Measurements from ENCODE around the gene FLOT1.
"Not testable (repeated sequence)": the region's sequence is repeated elsewhere in the genome, so short reads cannot be mapped to it uniquely, and the experiment has no call there.

FLOT1 gene

DNA sequence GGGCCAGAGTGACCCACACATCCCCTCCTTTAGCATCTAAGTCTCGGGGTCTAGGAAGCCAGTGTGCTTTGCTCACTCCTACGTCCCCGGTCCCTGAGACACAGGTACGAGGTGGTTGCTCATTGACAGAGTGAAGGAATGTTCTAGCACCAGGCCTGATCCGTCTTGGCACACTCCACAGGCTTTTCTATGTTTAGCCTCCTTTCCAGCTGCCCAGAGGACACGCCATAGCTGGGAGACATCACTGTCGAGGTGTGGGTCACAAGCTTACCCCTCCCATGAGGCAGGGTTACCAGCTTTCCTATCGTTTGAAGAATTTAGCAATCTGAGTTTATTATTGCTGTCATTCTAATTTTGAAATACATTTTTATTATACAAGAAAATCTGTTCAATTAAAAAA is 32.2 kb upstream of the FLOT1 start:
- Mint-ChIP-seq H3K27me3 (peaks cover 8% of the 10 kb centered on the region), H3K4me1 (peaks cover under 1% of the 10 kb centered on the region), H3K9me3 (no peaks in the 10 kb centered on the region), H3K27ac (no peak overlapping the region), H3K36me3 (no peaks in the 10 kb centered on the region), H3K4me3 (no peak overlapping the region)
- no peak for ATAC-seq (ENCODE audit: low read depth)
- DNase-seq (ENCODE audit: low spot score in 2 of 2) = no peak

DNA sequence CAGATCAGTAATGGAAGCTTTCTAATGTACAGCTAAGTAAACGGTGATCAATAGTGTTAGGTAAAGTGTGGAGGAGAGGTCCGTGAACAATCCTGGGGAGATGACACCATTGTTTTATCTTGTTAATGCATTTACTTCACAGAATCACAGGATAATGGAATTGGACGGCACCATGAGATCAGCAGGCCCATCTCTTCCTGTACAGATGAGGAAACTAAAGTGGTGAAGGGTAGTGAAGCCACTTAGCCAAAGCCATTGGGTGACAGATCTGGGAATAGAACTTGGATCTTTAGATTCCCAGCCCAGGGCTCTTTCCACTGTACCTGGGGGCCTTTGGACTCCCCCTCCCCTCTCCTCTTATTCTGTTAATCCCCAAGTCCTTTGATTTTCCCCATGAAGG is 28.1 kb upstream of the FLOT1 start:
- DNase-seq (ENCODE audit: low spot score in 2 of 2) = no peak
- H3K4me3 Mint-ChIP-seq = no peak overlapping the region
- H3K9me3 Mint-ChIP-seq = no peaks in the 10 kb centered on the region
- no peaks in the 10 kb centered on the region for H3K36me3 Mint-ChIP-seq
- no peak for ATAC-seq (ENCODE audit: low read depth)
- no peaks in the 10 kb centered on the region for H3K27me3 Mint-ChIP-seq
- peaks cover 4% of the 10 kb centered on the region for H3K4me1 Mint-ChIP-seq
- no peak overlapping the region for H3K27ac Mint-ChIP-seq

DNA sequence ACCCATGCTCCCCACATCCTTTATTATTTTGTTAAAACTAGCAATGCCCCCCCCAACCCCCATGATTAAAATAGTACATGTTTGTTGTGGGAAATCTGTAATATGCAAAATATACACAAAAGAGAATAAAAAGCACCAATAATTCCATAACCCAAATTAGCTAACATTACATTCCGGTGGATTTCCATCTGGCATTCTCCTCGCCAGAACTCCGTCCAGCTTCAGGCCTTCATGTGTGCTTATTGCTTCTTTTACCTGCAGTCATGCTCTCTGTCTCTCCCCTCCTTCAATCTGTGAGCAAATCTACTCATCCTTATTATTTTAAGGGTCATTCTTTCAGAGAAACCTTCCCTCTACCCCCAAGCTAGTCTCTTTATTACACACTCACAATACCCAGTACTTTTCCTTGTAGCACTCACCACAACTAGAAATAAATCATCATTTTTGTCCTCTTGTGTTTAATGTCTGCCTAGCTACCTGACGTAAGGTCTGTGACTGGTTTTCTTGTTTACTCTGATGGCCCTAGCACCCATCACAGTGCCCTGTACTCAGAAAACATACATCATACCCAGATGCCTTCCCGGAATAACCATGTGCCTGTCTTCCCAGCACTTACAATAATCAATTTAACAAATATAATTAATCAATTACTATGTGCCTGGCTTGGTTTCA is 27.5 kb upstream of the FLOT1 start:
- no peak for ATAC-seq (ENCODE audit: low read depth)
- Mint-ChIP-seq H3K36me3 (no peaks in the 10 kb centered on the region), H3K4me3 (no peak overlapping the region), H3K27ac (no peak overlapping the region), H3K4me1 (peaks cover 4% of the 10 kb centered on the region), H3K27me3 (peaks cover 1% of the 10 kb centered on the region), H3K9me3 (no peaks in the 10 kb centered on the region)
- DNase-seq (ENCODE audit: low spot score in 2 of 2) = no peak

DNA sequence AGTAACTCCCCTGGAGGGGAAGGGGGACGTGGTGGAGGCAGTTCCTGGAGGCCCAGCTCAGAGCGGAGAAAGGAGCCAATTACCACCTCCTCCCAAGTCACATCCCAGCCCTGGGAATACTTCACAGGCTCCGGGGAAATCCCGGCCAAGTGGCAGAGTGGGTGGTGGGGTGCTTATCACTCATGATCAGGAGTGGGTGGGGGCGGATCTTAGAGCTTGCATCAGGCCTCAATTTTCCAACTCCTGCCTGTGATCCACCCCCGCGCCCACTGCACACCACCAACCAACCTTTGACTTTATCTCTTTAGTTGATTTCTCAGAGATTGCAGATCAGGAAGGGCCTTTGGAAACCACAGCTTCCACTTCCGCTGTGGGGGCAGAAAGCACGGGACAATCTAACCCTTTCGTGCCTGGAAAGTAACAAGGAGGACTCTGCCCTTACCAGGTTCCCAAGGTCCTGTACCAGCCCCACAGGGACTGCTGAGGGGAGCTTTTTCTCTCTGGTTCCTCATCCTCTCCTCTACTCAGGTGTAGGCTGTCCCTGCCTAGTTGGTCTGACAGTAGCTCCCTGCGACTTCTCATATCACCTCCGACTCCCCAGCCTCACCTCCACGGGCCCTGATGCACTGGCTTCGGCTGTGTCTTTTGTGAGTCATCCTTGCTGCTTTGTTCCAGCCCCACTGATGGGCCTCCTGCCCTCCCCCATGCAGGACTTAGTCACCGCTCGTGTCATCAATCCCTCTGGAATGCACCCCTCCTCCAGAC is 26.8 kb upstream of the FLOT1 start:
- Mint-ChIP-seq H3K27ac (no peak overlapping the region), H3K36me3 (no peaks in the 10 kb centered on the region), H3K4me3 (no peak overlapping the region), H3K9me3 (no peaks in the 10 kb centered on the region), H3K27me3 (peaks cover 3% of the 10 kb centered on the region), H3K4me1 (peaks cover 4% of the 10 kb centered on the region)
- DNase-seq (ENCODE audit: low spot score in 2 of 2) (no peak), ATAC-seq (ENCODE audit: low read depth) (no peak)

DNA sequence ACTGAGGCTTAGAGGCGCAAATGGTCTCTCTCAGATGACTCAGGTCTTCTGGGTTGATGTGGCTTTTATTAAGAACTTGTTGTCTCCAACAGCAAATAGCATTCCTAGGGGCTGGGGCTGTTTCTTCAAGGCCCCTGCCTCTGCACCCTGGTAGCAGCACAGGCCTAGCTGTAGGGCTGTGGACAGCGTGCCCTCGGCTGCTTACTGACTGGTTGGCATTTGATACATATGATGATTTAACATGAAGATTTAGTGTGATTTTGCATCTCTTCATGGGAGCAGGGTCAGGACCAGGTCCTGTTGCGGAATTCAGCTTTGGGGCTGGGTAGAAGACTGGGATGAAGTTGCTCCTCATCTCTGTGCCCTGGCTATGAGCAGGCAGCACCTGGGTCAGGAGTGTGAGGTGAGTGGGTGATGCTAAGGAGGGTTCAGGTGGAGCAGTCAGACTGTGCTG is 26.2 kb upstream of the FLOT1 start:
- Mint-ChIP-seq H3K27ac (no peak overlapping the region), H3K27me3 (peaks cover 8% of the 10 kb centered on the region), H3K4me3 (no peak overlapping the region), H3K9me3 (no peaks in the 10 kb centered on the region), H3K36me3 (no peaks in the 10 kb centered on the region), H3K4me1 (peaks cover 6% of the 10 kb centered on the region)
- ATAC-seq (ENCODE audit: low read depth) = no peak
- DNase-seq (ENCODE audit: low spot score in 2 of 2) = no peak

DNA sequence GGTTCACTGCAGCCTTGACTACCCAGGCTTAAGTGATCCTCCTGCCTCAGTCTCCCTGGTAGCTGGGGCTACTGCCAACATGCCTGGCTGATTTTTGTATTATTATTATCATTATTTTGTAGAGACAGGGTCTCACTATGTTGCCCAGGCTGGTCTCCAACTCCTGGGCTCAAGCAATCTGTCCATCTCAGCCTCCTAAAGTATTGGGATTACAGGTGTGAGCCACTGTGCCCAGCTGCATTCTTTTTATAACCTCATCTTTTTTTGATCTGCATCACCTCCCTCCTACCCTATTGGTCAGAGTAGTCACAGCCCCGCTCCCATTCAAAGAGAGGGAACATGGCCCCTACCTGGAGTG is 25.4 kb upstream of the FLOT1 start:
- Mint-ChIP-seq H3K27ac (no peak overlapping the region), H3K4me1 (peaks cover 6% of the 10 kb centered on the region), H3K36me3 (no peaks in the 10 kb centered on the region), H3K9me3 (no peaks in the 10 kb centered on the region), H3K4me3 (no peak overlapping the region), H3K27me3 (peaks cover 10% of the 10 kb centered on the region)
- DNase-seq (ENCODE audit: low spot score in 2 of 2) (no peak), ATAC-seq (ENCODE audit: low read depth) (no peak)

DNA sequence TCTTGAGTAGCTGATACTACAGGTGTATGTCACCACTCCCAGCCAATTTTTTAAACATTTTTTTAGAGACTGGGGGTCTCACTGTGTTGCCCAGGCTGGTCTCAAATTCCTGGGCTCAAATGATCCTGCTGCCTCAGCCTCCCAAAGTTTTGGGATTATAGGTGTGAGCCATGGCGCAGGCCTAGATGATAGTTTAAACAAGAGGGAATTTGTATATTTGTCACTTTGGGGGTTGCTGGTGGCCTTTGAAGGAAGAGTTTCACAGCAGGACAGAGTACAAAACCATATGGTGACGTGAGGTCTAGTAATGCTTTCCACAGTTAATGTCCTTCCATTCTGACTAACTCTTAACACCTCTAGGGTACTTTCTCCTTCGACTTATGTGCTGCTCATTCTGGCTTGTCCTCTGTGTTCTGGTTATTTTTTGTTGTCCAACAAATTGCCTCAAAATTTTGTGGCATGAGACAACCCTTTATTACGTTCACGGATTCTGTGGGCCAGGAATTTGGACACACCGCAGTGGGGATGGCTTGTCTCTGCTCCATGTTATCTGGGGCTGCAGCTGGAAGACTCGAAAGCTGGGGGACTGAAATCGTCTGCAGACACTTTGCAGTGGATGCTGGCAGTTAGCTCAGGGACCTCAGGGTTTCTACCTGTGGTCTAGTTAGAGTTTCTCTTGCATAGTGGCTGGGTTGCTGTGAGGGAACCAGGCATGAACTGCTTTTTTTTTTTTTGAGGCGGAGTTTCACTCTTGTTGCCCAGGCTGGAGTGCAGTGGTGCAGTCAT is 24.9 kb upstream of the FLOT1 start:
- Mint-ChIP-seq H3K4me1 (peaks cover 6% of the 10 kb centered on the region), H3K4me3 (no peak overlapping the region)
- no peak for DNase-seq (ENCODE audit: low spot score in 2 of 2)

DNA sequence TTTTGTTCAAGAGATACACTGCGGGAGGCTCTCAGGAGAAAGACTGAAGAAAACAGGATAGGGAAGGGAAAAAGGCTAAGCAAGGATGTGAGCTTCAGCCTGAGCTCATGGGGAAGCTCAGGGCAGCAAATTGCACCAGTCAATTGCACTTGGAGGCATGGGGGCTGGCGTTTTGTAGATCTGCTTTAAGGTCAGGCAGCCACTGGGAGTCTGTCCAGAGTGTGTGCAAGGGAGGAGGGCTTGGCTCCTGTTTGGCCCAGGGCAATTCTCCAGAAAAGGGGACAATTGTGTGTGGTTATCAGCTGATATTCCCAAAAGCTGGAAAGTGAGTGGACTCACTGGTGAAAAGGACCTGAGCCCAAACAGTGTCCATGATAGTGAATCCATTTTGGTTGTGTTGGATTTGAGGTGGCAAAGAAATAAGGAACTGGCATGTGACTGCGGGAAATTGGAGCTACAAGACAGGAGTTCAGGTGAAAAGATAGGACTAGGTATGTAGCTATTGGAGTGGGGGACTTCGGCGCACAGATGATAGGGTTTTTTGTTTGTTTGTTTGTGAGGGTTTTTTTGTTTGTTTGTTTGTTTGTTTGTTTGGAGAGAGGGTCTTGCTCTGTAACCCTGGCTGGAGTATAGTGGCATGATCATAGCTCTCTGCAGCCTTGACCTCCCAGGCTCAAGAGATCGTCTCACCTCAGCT is 24.1 kb upstream of the FLOT1 start:
- Mint-ChIP-seq H3K36me3 (no peaks in the 10 kb centered on the region), H3K27ac (no peak overlapping the region), H3K4me3 (no peak overlapping the region), H3K4me1 (peaks cover 6% of the 10 kb centered on the region), H3K27me3 (peaks cover 10% of the 10 kb centered on the region), H3K9me3 (no peaks in the 10 kb centered on the region)
- ATAC-seq (ENCODE audit: low read depth) = no peak
- DNase-seq (ENCODE audit: low spot score in 2 of 2) = no peak

More for the DNA sequence above, 24.9 kb upstream of the FLOT1 start:
- no peaks in the 10 kb centered on the region for H3K36me3 Mint-ChIP-seq
- no peak overlapping the region for H3K27ac Mint-ChIP-seq
- peaks cover 10% of the 10 kb centered on the region for H3K27me3 Mint-ChIP-seq
- no peaks in the 10 kb centered on the region for H3K9me3 Mint-ChIP-seq
- ATAC-seq (ENCODE audit: low read depth) = no peak

DNA sequence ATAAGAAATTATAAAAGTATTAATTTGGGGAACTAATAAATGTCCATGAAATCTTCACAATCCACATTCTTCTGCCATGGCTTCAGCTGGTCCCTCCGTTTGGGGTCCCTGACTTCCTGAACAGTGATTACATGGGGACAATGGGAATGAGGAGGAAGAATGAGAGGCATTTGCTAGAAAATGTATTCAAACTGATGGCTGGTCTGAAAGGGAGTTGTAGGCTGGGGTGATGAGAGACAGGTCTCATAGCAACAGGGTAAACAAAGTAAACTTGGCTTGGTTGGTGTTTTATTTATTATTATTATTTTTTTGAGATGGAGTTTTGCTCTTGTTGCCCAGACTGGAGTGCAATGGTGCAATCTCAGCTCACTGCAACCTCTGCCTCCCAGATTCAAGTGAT is 23.0 kb upstream of the FLOT1 start:
- not testable (repeated sequence) for H3K9me3 Mint-ChIP-seq; H3K4me3 Mint-ChIP-seq; ATAC-seq (ENCODE audit: low read depth); H3K27ac Mint-ChIP-seq; H3K36me3 Mint-ChIP-seq; H3K4me1 Mint-ChIP-seq; DNase-seq (ENCODE audit: low spot score in 2 of 2)
- H3K27me3 Mint-ChIP-seq = peaks cover 10% of the 10 kb centered on the region

DNA sequence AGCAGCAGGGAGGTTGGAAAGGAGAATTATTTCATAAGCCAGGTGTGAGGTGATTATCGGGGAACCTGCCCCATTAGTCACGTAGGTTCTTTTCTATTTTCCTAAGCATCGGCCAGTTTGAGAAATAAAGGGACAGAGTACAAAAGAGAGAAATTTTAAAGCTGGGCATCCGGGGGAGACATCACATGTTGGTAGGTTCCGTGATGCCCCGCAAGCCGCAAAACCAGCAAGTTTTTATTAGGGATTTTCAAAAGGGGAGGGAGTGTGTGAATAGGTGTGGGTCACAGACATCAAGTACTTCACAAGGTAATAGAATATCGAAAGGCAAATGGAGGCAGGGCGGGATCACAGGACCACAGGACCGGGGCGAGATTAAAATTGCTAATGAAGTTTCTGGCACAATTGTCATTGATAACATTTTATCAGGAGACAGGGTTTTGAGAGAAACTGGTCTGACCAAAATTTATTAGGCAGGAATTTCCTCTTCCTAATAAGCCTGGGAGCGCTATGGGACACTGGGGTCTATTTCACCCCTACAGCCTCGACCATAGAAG is 22.1 kb upstream of the FLOT1 start:
- not testable (repeated sequence) for DNase-seq (ENCODE audit: low spot score in 2 of 2); H3K4me1 Mint-ChIP-seq; H3K36me3 Mint-ChIP-seq; H3K27ac Mint-ChIP-seq; H3K9me3 Mint-ChIP-seq; H3K4me3 Mint-ChIP-seq; ATAC-seq (ENCODE audit: low read depth)
- peaks cover 10% of the 10 kb centered on the region for H3K27me3 Mint-ChIP-seq

DNA sequence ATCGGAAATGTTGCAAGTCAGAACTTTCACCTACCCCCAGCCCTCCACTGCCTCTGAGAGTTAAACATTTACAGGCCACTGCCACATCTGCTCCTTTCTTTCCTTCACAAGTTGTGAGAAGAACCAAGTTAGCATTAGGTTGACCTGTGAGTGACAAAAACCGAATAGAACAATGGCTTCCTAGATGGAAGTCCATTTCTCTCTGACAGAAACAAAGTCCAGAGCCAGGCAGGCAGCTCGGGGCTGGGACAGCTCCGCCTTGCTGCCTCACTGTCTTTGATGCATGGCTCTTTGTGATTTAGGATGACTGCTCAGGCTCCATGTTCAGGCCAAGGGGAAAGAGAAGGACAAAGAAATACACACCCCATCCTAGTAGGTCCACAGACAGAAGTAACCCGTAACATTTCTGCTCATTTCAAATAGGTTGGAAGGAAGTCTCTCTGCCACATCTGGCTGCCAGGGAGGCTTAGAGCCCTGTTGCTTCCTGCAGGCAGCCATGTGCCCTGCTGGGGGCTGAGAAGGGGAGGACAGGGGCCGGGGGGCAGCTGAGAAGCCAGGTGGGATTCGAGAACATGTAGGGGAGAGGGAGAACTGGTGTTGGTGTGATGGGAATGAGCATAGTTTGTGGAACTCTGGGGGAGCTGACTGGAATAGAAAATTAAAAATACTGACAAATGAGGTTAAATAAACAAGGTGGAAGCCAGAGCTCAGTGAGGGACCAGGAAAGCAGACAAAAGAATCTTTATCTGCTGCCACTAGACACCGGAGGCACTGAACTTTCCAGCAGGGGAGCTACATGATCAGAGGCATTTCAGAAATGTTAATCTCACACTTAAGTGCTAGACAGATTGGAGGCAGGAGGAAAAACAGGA is 21.4 kb upstream of the FLOT1 start:
- Mint-ChIP-seq H3K4me3 (no peak overlapping the region), H3K27ac (no peak overlapping the region), H3K9me3 (no peaks in the 10 kb centered on the region), H3K36me3 (no peaks in the 10 kb centered on the region), H3K4me1 (peaks cover 13% of the 10 kb centered on the region), H3K27me3 (peaks cover 10% of the 10 kb centered on the region)
- ATAC-seq (ENCODE audit: low read depth) (no peak), DNase-seq (ENCODE audit: low spot score in 2 of 2) (no peak)

DNA sequence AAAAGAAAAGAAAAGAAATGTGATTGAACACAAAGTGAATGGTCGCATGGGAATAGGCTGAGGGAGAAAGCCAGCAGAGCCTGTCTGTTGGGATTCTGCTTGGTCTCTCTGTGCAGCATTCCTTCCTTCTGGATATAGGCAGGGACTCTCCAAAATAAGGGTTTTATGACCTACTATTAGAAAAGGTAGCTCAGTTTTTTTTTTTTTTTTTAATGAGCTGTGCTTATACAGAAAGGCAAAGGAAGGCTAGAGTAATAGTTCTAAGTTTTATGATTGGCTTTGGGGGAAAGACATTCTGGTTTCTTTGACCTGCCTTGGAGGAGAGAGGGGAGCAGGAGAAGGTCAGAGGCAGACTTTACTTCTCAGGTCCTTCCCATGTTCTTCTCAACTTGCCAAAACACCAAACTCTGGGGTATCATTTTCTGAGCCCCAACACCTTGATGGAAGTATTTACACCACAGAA is 20.7 kb upstream of the FLOT1 start:
- Mint-ChIP-seq H3K27ac (no peak overlapping the region), H3K4me3 (no peak overlapping the region), H3K9me3 (no peaks in the 10 kb centered on the region), H3K36me3 (no peaks in the 10 kb centered on the region), H3K4me1 (peaks cover 16% of the 10 kb centered on the region), H3K27me3 (peaks cover 10% of the 10 kb centered on the region)
- no peak for ATAC-seq (ENCODE audit: low read depth)
- no peak for DNase-seq (ENCODE audit: low spot score in 2 of 2)

All from memory B cell (primary cell).